HG03103 (cell line): ENCODE results near the gene DLG1.
"Not testable (repeated sequence)": the region's sequence is repeated elsewhere in the genome, so short reads cannot be mapped to it uniquely, and the experiment has no call there.

Source experiments
- ATAC-seq: cut with Tn5 transposase; IDR thresholded peaks from one replicate; pipeline ENCODE4 v1.9.1; 2021; ENCODE audit warnings: low read depth; ENCODE audit not compliant: unreplicated experiment

The DLG1 gene

DNA sequence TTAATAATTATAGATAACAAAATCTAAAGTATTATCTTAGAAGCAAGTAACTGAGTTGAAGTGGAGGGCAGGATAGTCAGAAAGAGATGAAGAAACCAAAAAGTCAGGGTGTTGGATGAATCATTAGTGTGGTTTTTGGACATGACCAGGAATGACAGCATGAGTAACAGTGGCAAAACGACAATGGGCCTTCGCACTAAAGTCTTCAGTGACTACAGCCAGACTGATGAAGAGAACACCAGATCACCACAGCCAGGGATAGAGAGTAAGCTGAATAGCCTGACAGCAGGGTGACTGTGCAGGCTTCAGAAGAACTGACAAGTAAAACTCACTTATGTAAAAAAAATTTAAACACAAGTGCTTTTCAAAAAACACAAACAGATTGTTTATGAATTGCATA is 172.8 kb downstream of the DLG1 start:
- no peak for ATAC-seq

DNA sequence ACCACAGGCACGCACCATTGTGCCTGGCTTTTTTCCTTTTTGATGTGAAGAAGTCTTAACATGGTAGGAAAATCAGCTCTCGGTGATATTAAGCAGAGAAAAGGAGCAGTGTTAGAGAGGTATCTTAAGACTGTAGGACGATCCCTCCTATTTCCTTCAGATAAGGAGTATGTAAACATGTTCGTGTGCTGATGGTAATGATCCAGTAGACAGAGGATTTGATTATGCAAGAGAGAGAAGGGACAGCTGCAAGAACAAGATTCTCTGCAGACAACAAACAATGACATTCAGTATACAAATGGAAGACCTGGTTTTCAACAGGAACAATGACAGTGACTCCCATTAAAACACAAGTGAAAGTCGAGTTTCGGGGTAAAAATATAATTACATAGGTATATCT is 173.7 kb downstream of the DLG1 start:
- no peak for ATAC-seq

- ATAC-seq = no peak
Measured at GRCh38 chr3:197122394-197122793, 176.0 kb downstream of the DLG1 start.

DNA sequence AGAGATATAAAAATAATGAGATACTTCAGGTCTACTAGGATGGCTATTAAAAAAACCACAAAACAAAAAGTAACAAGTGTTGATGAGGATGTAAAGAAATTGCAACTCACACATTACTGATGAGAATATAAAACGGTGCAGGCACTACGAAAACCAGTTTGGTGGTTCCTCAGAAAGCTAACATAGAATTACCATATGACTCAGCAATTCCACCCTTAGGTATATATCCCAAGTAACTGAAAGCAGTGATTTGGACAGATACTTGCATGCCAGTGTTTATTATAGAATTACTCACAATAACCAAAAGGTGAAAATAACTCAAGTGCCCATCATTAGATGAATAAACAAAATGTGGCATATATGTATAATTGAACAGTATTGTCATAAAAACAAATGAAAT is 181.3 kb downstream of the DLG1 start:
- ATAC-seq = no peak

GRCh38 chr3:197114007-197114406 is 184.4 kb downstream of the DLG1 start:
- no peak for ATAC-seq

GRCh38 chr3:197111685-197112084 is 186.7 kb downstream of the DLG1 start:
- ATAC-seq = no peak

DNA sequence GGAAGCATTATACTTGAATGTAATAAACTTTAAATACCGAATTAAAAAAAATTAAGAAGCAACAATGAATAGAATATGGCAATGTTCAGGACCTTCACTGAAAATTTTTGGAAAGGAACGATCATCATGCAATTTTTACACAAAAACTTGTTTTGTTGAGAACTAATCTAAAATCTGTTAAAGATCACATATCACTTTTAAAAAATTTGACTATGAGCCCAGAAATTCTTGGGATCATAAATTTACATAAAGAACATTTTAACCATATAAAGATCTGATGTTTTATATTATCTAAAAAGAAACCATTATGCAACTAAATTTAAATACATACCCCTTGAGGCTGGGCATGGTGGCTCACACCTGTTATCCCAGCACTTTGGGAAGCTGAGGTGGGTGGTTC is 192.6 kb downstream of the DLG1 start:
- ATAC-seq = no peak

DNA sequence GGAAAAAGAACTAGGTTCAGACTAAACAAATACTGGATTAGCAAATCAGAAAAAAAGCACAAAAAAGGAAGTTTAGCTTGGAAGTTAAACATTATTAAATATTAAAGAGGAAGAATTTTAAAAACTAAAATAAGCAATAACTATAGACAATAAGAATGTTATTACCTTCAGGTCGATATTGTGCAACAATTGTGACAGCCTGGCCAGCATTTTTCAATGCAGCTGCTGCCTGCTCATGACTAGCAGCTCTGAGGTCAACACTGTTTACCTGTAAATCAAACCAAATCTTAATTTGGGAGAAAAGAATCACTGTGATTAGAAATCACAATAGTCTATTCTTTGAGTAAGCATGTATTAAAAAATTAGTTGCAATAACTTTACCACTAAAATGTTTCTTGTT is 193.7 kb downstream of the DLG1 start:
- ATAC-seq = no peak

GRCh38 chr3:197103766-197104165 is 194.6 kb downstream of the DLG1 start:
- ATAC-seq = no peak

DNA sequence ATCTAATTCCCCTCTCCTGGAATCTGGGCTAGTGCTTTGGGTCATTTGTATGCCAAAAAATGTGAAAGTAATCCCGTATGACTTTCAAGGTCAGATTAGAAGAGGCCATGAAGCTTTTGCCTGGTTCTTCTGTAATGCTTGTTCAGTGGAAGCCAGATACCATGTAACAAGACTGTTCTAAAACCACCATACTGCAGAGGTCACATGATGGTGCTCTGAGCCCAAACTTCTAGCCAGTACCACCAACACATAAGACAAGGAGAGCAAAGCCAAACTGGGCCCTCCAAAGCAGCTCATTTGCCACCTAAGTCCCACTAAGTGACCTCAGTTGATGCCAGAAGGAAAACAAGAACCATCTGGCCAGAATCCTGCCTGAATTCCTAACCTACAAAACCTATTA is 204.5 kb downstream of the DLG1 start:
- ATAC-seq = no peak

GRCh38 chr3:197088370-197088769 is 210.0 kb downstream of the DLG1 start:
- ATAC-seq = no peak

- no peak for ATAC-seq
Measured at GRCh38 chr3:197085137-197085536, 213.3 kb downstream of the DLG1 start.

- ATAC-seq = no peak
Measured at GRCh38 chr3:197083486-197083885, 214.9 kb downstream of the DLG1 start.

DNA sequence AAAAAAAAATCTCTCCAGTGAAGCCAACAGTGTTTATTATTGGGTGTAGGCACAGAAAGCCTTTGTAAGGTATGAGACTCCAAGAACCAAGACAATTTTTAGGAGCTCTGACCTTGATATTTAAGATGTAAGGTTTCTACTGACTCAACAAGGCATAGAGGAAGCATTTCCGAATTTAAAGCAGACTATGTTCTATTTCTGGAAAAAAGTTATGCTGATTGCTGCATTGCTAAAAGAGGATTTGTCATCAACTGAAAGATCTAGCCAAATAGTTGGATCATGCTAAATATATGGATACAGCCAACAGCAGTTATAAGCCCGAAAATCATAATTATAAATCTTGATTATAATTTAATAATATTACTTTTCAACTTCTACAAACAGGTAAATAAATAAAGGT is 215.5 kb downstream of the DLG1 start:
- ATAC-seq = no peak

DNA sequence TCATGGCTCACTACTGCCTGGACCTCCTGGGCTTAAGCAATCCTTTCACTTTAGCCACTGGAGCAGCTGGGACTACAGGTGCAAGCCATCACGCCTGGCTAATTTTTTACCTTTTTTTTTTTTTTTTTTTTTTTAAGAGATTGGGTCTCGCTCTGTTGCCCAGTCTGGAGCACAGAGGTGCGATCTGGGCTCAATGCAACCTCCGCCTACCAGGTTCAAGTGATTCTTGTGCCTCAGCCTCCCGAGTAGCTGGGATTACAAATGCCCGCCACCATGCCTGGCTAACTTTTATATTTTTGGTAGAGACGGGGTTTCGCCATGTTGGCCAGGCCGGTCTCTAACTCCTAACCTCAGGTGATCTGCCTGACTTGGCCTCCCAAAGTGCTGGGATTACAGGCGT is 218.1 kb downstream of the DLG1 start:
- no peak for ATAC-seq

DNA sequence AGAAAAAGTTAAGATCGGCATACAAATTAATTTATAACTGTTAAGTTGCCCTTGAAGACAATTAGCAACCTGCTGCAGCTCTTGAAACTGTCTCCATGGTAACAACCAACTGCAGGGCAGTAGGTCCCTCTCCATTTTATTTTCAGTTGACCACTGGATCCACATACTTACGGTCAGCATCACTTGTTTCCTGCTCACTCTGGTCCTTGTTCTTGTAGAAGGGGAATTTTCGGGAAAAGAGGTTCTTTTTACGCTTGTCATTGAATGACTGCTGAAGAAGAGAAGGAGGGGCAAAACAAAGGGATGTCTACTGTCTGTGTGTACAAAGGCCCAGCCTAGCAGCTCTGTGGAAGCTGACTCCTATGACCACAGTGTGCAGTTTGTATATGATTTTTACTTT is 222.0 kb downstream of the DLG1 start:
- ATAC-seq = no peak

GRCh38 chr3:197068077-197068476 is 230.3 kb downstream of the DLG1 start:
- no peak for ATAC-seq

DNA sequence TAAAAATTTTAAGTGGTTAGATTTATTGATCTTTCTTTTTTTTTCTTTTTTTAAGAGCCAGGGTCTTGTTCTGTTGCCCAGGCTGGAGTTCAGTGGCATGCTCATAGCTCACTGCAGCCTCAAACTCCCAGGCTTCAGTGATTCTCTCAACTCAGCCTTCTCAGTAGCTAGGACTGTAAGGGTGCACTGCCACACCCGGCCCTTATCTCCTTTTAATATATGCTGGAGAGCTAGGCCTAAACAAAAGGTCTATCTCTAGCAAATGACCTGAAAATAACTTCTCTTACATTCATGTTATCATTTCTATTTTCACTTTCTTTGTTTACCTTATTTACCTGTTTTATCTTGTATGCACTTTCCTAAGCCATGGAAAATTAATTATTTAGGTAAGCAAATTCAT is 233.6 kb downstream of the DLG1 start:
- ATAC-seq = no peak

GRCh38 chr3:197062446-197062845 is 236.0 kb downstream of the DLG1 start:
- ATAC-seq = no peak

GRCh38 chr3:197051637-197052036 is 246.8 kb downstream of the DLG1 start:
- ATAC-seq = not testable (repeated sequence)

DNA sequence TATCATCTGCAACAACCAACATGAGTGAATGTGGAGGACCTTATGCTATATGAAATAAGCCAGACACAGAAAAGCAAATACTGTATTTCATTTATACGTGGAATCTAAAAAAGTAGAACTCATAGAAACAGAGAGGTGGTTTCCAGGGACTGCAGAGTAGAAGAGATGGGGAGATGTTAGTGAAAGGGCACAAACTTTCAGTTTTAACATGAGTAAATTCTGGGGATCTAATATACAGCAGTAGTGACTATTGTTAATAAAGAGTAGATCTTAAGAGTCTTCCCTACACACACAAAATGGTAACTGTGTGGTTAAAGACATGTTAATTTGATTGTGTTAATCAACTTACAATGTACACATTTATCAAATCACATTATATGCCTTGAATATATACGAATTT is 247.9 kb downstream of the DLG1 start:
- no peak for ATAC-seq

GRCh38 chr3:197042539-197042938 is 255.9 kb downstream of the DLG1 start:
- ATAC-seq = no peak

GRCh38 chr3:197041875-197042488 is 256.4 kb downstream of the DLG1 start:
- ATAC-seq = no peak
